Mucosa of gallbladder (tissue), 1 donor: Measurements from ENCODE around the gene PLA2G4B. TPM values are rescaled to one million over a fixed set of nuclear protein-coding genes. Genes with fewer than 3 reads are reported as not detected.
A peak's percentile ranks its signal among the peaks of the same experiment; 100 is the strongest.

Source experiments
- DNase-seq: peaks from one replicate; pipeline ENCODE4 v3.0.0-alpha.2; 2020; ENCODE audit warnings: low spot score
- total RNA-seq: library from RNA; stranded (reverse); gene quantifications from one replicate; pipeline ENCODE4 v1.2.1, GENCODE V29; 2021
- donor health status: DM: no; HTN: no; CAD: no.

Gene PLA2G4B
- total RNA-seq, 1 donor from 2014 or later, result 20.7 TPM

DNA sequence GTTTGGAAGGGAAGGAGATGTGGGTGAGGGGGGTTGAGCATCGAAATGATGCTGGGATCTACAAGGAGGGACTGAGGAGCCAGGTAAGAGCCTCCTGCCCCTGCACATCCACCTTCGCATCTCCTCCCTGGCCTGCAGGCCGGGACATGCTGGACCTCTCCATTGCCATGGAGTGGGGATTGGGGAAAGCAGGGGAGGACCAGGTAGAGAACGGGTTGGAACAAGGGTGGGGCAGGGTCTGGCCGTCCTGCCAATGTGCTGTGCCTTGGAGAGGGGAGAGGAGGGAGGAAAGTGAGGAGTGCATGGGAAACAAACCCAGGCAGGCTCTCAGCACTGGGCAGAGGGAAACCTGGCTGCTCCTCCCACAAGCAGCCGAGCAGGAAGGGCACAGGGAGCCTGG lies 10.6 kb downstream of the PLA2G4B start:
- DNase-seq, result no peak

DNA sequence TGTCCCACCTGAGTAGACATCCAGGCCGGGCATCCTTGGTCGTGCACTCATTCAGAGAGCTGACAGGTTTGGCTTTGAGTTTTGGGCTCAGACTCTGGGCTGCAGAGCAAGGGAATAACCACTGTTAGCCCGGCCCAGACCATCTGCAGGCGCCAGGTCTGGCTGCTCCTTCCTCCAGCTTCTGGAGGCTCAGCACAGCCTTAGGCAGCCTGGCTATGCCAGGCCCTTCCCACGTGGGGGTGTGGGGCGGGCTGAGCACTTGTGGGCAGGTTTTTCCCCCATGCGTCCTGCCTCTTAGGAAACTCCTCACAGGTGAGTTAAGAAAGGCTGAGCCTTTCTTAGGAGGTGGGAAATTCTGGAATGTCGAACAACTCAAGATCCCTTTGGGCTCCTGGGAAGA lies 11.2 kb downstream of the PLA2G4B start:
- DNase-seq, result no peak

DNA sequence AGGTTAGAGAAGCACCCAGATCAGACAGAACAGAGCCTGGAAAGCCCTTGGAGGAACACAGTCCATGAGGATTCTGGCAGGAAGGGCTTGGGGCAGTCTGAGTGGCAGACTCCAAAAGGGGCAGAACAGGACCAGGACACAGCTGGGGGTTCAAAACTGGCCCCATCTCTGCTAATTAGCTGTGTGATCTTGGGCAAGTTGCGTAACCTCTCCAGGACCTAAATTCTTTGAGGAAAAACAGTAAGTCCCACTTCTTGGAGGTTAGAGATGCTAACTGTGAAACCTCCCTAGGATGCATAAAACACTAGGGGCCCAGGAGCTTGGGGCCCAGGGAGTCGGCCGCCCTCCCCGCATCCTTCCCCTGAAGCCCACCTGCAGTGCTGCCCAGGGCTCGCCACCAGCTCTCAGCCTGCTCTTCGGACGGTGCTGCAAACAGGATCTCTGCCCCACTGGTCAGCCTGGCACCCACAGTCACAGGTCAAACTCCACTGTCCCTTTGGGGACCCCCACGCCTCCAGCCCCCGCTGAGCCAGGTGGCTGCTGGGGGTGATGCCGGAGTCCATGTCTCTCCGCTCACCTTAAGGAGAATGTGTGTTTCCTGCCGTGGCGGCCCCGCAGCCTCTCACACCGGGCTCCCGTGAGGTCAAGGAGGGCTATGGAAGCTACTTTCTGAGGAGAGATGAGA lies 12.0 kb downstream of the PLA2G4B start:
- DNase-seq, result no peak

DNA sequence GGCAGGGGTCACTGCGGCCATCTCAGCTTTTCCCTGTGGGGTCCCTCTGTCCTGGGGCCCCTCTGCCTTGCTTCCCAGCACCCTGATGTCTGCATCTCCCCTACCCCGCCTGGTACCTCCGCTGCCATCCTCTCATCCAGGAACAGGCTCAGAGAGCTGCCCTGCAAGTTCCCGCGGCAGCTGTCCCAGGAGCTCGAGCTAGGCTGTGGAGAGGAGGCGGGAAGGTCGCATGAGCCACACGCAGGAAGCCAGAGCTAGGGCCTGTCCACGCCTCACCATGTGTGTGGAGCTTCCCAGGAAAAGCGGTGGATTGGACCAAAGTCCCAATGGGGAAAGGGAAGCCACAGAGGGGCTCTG lies 12.5 kb downstream of the PLA2G4B start:
- no peak for DNase-seq

DNA sequence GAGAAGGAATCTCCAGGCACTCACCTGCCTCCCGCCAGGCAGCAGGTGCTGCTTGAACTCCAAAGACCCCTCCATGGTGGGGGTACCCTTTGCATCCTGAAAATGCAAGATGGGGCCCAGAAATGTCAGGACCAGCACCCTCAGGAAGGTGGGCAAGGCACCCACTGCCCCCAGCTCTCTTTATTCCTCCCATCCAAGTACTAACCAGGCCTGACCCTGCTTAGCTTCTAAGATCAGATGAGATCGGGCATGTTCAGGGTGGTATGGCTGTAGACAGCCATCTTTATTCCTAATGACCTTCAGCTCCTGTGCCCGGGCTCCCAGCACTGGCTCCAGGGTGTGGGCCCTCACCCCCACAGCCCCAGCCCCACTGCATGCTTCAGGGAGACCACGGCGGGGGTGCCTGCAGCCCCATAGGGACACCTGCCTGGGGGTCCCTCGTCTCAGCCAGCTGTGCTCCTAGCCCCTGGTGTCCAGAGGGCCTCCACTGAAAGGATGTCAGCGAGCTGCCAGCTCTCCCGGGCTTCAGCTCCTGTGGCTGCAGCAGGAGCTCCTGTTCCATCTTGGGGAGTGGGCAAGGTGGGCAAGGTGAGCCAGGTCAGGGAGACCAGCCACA lies 13.2 kb downstream of the PLA2G4B start:
- no peak for DNase-seq

DNA sequence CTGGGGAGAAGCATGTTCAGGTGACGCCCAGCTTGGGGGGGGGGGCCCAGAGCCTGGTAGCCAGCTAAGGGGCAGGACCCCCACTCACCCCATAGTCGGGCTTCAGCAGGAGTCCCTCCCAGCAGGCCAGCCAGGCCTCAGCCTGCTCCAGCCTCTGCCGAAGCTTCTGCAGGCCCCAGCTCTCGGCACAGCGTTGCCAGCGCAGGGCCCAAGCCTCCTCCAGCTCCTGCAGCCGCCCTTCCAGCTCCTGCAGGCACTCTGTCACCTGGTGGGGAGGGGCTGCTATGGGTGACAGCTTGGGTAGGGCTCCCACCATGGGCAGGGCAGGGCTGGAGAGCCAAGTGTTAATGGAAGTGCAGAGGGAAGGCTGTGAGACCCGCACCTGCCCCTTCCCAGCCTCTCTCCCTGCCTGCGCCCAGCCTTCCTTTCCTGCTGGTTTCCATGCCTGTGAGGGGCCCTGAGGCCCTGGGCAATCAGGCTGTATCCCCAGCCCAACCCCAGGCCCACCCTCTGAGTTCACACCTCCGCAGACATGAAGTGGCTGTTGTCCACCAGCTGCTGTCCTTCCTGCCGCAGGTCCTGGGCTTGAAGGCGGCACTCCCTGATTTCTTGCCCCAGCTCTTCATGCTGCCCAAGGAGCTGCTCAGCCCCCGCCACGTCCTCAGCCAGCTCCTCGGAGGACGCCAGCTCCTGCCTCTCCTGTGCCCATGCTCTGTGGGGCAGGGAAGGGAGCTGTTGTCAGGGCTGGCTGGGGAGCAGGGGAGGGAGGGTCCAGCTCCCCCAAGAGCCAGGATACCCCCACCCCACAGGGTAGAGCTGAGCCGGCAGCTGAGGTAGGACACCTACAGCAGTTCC lies 14.3 kb downstream of the PLA2G4B start:
- DNase-seq, result no peak

DNA sequence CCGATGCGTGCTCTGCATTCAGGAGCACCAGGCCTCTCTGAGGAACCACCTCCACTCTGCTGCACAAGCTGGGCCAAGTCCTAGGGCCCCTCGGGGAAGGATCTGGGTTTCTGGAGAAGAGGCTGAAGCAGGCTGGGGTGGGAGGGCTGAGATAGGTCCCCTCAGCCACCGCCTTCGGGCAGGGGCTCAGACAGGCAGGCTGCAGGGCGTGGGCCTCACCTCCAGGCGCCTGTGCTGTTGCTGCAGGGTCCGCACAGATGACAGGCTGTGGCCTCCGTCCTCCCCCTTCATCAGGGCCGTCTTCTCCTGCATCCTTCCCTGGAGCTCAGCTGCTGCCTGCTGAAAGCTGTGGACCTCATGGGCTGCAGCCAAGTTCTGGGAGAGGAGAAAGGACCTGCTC lies 15.2 kb downstream of the PLA2G4B start:
- DNase-seq, result no peak

DNA sequence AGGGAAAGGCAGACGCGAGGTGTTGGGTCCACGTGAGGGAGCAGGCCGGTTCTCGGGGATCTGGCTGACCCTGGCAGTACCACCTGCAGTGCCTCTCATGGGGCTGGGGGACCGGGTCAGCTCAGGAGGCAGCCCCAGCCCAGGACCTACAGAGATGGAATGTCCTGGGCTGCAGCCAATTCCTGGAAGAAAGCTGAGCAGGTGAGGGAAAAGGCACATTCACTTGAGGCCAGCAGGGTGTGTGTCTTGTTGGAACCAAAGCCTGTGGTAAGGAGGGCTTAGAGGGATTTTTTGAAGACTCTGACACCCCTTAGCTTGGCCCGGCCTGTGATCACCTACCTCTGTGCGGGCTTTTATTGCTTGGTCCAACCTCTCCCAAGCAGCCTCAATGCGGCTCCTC lies 15.8 kb downstream of the PLA2G4B start:
- DNase-seq, result no peak

DNA sequence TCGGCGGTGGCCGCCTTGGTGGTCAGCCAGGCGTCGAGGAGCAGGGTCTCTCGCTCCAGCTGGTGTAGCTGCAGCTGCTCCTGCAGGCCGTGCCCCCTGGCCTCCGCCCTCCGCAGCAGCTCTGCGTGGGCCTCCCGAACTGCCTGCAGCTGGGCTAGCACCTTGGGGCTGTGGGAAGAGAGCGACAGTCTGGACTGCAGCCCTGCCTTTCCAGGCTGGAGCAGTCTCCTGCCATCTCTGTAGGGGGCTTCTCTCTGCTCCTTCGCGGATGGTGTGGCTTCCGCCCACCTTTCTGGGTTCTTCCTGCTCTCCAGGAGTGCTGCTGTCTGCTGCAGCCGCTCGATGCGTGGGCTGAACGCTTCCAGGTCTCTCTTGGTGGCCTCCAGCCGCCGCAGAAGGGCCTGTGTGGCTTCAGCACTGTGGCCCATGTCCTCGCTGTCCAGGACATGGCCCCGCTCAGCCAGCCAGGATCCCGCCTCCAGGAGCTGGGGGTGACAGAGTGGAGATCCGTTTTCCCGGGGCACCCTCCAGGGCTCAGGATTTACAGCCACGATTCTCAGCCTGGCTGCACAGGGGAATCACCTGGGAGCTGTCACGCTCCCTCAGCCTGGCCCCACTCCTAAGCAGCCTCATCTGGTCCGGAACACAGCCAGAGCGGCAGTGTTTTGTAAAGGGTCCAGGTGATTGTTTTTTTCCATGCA lies 16.8 kb downstream of the PLA2G4B start:
- DNase-seq, result no peak

DNA sequence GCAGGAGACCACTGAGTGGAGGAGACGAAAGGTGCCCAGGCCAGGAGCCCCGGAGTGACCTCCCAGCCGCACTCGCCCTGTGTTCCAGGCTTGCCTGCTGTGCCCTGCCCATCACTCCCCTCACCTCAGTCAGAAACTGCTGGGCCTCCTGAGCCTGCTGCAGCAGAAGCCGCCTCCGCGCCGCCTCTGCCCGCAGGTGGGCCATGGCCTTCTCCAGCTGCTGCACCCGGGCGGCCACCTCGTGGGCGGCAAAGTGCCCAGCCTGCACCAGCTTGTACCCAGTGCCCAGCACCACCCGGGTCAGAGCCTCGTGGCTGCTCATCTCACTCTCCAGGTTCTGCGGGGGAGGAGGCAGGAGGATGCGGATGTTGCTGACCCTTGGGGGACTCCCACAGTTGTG lies 17.6 kb downstream of the PLA2G4B start:
- no peak for DNase-seq

DNA sequence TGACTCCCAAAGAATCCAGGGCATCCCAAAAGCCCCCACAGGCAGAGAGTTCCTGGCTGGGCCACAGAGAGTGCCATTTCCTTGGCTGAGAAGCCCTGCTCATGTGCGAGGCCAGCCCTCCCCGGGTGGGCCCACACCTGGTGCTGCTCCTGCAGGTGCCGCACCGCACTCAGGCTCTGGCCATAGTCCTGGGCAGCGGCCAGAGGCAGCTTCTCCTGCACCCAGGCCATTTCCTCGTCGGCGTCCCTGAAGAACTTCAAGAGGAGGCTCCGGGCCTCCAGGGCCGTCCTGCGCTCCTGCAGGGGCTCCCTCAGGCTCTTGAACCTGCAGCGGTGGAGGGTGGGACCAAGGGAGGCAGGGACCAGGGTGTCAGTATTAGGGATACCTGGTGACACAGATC lies 18.1 kb downstream of the PLA2G4B start:
- no peak for DNase-seq

DNA sequence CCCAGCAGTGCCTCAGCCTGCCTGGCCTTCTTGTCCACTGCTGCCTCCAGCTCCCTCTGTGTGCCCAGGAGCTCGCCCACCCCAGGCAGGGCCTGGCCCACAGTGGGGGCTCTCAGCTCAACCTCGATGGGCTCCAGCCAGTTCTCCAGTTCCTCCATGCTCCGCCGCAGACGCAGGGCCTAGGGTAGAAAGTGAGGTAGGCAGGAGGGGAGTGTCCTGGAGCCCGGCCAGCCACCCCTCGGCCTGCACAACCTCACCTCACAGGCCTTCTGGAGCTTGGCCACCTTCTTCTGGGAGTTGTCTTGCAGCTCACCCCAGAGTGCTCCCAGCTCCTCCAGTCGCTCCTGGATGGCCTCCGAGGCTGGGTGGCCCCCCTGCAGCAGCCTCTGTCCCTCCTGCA lies 18.7 kb downstream of the PLA2G4B start:
- no peak for DNase-seq

DNA sequence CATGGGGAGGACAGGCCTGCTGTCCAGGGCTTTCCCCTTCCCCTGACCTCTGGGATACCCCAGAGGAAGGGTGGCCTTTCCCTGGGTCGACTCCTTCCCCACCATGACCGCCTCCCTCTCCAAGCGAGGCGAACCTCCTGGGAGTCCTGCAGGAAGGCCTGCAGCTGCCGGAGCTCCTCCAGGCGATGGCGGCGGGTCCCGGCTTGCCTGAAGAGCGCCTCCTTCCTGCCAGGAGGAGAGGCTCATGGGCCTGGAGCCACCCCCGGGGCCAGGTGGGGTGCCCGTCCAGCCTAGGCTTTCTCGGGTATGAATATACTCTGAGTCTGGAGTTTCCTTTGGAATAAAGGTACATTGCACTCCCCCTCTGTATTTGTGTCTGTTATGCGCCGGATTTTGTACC lies 20.1 kb downstream of the PLA2G4B start:
- DNase-seq, result no peak

DNA sequence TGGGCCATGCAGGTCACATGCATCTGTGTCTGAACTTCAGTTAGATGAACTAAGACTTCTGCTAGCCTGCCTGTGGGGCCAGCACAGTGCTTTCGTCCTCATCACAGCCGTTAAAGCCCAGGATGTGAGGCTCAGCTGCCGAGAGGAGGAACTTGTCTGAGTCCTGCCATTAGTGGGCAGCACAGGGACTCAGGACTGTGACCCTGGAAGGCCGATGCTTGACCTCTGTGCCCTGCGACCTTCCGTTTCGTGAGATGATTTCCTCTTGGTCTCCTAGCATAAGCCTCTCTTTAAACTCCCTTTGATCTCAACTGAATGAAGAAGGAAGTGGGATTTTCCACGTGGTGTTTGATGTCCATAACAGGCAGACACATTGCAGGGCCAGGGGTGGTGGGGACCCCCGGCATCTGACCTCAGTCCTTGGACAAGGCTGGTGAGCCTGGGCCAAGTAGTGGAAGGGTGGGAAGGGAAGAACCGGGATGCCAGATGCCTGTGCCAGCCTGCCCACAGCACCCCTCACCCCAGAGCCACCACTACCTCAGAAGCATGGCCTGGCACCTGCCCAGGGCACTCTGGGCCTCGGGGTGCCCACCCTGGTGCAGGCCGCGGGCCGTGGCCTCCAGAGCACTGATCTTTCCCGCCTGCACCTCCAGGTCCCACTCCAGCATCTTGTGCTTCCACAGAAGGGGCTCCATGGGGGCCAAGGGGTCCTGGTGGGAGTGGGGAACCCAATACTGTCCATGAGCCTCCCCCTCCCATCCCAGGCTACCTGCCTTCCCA lies 21.6 kb downstream of the PLA2G4B start:
- DNase-seq, result no peak

DNA sequence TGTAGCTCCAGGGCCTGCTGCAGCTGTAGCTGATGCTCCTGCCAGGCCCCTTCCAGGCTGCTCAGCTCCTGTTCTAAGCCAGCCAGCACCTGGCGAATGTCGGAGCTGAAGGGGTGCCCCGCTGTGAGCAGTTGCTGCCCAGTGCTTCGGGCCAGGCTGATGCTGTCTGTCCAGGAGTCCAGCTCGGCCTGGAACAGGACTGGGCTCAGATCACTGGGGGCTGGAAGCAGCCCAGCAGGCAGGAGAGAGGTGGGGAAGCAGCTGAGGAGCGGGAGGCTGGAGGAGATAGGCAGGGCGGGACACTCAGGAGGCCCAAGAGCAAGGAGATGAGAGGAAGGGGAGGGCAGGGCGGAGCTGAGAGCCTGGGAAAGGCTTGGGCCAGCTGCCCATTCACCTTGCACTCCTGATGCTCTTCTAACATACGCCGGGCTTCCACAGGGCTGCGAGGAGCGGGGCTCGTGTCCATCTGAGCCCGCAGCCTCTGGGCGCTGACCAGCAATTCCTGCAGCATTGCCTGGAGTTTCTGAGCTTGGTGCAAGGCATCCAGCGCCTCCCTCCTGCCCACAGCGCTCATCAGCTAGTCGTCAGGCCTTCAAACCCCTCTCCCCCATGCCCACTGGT lies 23.2 kb downstream of the PLA2G4B start:
- DNase-seq, result no peak

DNA sequence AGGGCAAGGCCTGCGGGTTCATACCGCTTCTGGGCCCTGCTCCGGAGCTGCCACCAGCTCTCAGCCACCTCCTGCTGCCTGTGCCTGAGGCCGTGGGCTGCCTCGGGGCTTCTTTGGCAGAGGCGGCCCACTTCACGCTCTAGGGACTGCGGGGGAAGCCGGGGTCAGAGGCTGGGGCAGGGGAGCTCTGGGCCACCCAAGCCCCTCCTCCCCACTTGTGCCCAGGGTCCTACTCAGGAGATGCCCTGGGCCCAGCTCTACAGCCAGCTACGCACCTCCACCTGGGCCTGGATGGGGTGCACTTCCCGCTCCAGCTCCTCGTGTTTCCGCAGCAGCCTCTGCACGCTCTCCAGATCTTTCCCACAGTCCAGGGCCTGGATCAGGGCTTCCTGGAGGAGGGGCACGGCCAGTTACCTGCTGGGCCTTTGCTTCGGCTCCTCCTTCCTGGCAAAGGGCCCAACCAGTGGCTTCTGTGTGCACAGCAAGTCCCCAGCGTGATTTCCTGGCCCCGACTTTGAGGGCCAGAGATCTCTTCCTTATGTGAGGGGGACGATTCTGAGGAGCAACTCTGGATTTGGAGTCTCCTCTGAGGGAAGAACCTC lies 24.0 kb downstream of the PLA2G4B start:
- peak; percentile 83 for DNase-seq

DNA sequence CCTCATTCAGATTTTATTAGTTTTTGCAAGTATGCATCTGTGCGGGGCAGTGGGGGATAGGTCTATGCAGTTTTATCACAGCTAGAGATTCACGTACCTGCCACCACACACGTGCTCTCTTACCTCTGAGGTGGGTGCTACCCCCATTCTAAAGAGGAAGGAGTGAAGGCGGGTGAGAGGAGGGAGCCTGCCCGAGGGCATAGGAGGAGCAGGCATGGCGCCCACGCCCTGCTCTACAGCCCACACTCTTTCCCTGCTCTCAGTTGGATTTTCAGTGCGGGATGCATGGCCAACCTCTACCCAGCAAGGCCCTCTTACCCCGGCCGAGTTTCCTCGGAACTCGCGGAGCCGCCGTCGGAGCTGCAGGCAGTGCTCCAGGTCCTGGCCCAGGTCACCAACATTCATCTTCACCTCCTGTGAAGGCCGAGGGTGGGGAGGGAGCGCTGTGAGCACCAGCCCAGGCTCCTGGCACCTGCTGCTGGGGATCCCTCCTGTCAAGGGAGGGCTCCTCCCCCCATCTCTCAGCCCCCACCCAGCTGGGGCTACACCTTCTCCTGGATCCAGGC lies 26.9 kb downstream of the PLA2G4B start:
- no peak for DNase-seq

DNA sequence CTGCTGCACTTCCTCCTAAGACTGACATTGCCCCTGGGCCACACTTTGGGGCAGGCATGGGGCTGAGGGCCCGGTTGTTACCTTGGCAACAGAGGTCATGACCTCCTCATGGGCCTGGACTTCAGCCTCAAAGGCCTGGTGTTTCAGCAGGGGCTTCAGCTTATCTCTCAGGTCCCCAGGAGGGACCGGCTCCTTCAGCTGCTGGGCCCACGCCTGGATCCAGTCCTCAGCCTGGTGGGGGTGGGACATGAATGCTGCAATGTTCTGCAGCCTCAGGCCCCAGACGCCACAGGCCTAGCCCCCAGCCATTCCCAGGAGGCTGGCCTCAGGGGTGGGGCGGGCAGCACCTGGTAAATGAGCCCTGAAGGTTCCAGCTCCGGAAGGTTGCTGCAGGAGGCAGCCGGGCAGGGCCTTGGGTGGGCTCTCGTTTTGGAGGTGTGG lies 27.6 kb downstream of the PLA2G4B start:
- DNase-seq, result no peak

DNA sequence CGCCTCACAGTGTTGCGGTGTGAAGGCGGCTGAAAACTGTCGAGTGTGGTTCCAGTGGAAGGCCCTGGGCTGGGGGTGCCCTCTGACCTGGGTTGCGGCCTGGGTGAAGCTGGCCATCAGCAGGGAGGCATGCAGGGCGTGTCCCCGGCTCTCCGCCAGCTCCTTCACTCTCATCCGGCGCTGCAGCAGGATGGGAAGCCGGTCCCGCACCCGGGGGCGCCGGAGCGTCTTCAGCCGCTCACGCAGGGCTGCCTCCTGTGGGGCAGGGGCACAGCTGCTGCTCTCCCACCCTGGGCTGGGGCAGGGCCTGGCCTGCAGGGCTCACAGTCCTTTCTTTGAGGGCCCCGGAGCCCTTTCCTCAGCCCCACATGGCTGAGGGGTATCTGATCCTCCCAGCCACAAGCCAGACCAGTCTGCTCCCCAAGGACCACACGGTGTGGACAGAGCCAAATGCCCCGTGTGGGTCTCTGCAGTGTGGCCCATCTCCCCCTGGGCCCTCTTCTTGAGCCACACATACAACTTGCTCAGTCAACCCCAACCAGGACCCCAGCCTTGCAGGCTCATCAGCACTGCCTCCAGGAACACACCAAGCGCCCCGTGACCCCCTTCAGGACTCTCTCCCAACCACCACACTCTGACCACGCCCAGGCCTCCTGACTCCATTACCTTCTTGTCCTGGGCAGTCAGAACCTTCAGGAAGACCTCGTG lies 28.4 kb downstream of the PLA2G4B start:
- DNase-seq, result no peak

DNA sequence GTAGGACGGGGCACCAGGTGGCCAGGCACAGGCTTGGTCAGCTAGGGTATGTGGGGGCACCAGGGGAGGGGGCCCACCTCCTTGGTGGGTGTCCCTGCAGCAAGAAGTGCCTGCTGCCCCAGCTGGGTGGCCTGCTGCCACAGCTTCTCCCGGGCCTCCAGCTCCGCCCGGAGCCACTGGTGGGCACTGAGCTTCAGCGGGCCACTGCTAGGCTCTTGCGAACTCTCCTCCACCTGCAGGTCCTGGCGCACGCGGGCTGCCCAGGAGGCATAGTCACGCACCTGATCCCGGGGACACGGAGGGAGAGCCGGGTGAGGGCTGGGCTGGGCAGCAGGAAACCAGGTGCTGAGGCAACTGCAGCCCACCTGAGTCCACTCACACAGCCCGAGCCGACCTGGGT lies 29.7 kb downstream of the PLA2G4B start:
- DNase-seq, result no peak
